ENCODE measurements around the gene CHID1. TPM values are rescaled to one million over a fixed set of nuclear protein-coding genes. Genes with fewer than 3 reads are reported as not detected.
A peak's percentile ranks its signal among the peaks of the same experiment; 100 is the strongest.

The CHID1 gene
- total RNA-seq, 1 donor from 2014 or later = 74.6 TPM

- H3K36me3 Mint-ChIP-seq (ENCODE audit: low read depth, unreplicated experiment) = peaks cover 2% of the 10 kb centered on the region
- DNase-seq (ENCODE audit: low read depth) = no peak
- Histone ChIP-seq H3K27me3 (ENCODE audit: insufficient read depth, low read length) (no peaks in the 10 kb centered on the region), H4K20me1 (ENCODE audit: insufficient read depth, low read length) (peaks cover 8% of the 10 kb centered on the region), H3K36me3 (ENCODE audit: insufficient read depth, low read length) (no peaks in the 10 kb centered on the region), H3K9ac (ENCODE audit: low read length) (no peak overlapping the region), H3K4me2 (ENCODE audit: low read length) (no peak overlapping the region), H3K4me3 (ENCODE audit: insufficient read depth, low read depth, low read length) (no peak overlapping the region), H2AFZ (ENCODE audit: low read depth, low read length) (no peak overlapping the region), H3K27ac (ENCODE audit: low read depth, low read length) (no peak overlapping the region), H3K79me2 (ENCODE audit: insufficient read depth, low read length) (no peaks in the 10 kb centered on the region), H3K4me1 (ENCODE audit: insufficient read depth, low read length) (peaks cover 4% of the 10 kb centered on the region), H3K9me3 (ENCODE audit: insufficient read depth, low read depth, low read length) (no peaks in the 10 kb centered on the region)
- H3K27me3 Mint-ChIP-seq (ENCODE audit: low read depth, unreplicated experiment) = no peaks in the 10 kb centered on the region
- H3K4me3 Mint-ChIP-seq (ENCODE audit: unreplicated experiment) = no peak overlapping the region
- no peak for FAIRE-seq
- peak overlapping the region; percentile 77 for H3K27ac Mint-ChIP-seq (ENCODE audit: unreplicated experiment)
- no peak for TF ChIP-seq EZH2 (IDR thresholded peaks at IDR 0.05; ENCODE audit: insufficient read depth, low read length)
- TF ChIP-seq, protein P1, sequence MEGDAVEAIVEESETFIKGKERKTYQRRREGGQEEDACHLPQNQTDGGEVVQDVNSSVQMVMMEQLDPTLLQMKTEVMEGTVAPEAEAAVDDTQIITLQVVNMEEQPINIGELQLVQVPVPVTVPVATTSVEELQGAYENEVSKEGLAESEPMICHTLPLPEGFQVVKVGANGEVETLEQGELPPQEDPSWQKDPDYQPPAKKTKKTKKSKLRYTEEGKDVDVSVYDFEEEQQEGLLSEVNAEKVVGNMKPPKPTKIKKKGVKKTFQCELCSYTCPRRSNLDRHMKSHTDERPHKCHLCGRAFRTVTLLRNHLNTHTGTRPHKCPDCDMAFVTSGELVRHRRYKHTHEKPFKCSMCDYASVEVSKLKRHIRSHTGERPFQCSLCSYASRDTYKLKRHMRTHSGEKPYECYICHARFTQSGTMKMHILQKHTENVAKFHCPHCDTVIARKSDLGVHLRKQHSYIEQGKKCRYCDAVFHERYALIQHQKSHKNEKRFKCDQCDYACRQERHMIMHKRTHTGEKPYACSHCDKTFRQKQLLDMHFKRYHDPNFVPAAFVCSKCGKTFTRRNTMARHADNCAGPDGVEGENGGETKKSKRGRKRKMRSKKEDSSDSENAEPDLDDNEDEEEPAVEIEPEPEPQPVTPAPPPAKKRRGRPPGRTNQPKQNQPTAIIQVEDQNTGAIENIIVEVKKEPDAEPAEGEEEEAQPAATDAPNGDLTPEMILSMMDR (IDR thresholded peaks at IDR 0.05; ENCODE audit: insufficient read depth, low read depth, low read length) = no peak
- no peaks in the 10 kb centered on the region for H3K9me3 Mint-ChIP-seq (ENCODE audit: unreplicated experiment)
- H3K4me1 Mint-ChIP-seq (ENCODE audit: low read depth, unreplicated experiment) = no peaks in the 10 kb centered on the region
These were observed 42.2 kb downstream of the CHID1 start for GRCh38 chr11:868394-868793.

- Histone ChIP-seq H3K79me2 (ENCODE audit: insufficient read depth, low read length) (no peaks in the 10 kb centered on the region), H3K4me3 (ENCODE audit: insufficient read depth, low read depth, low read length) (no peak overlapping the region), H3K4me2 (ENCODE audit: low read length) (no peak overlapping the region), H3K27me3 (ENCODE audit: insufficient read depth, low read length) (no peaks in the 10 kb centered on the region), H3K4me1 (ENCODE audit: insufficient read depth, low read length) (peaks cover 4% of the 10 kb centered on the region), H3K9ac (ENCODE audit: low read length) (no peak overlapping the region), H2AFZ (ENCODE audit: low read depth, low read length) (no peak overlapping the region), H3K27ac (ENCODE audit: low read depth, low read length) (no peak overlapping the region), H3K9me3 (ENCODE audit: insufficient read depth, low read depth, low read length) (no peaks in the 10 kb centered on the region), H3K36me3 (ENCODE audit: insufficient read depth, low read length) (no peaks in the 10 kb centered on the region), H4K20me1 (ENCODE audit: insufficient read depth, low read length) (peaks cover 8% of the 10 kb centered on the region)
- H3K4me1 Mint-ChIP-seq (ENCODE audit: low read depth, unreplicated experiment) = no peaks in the 10 kb centered on the region
- H3K27ac Mint-ChIP-seq (ENCODE audit: unreplicated experiment) = peak overlapping the region; percentile 77
- FAIRE-seq (no peak), DNase-seq (ENCODE audit: low read depth) (no peak)
- H3K4me3 Mint-ChIP-seq (ENCODE audit: unreplicated experiment) = no peak overlapping the region
- no peaks in the 10 kb centered on the region for H3K27me3 Mint-ChIP-seq (ENCODE audit: low read depth, unreplicated experiment)
- TF ChIP-seq, protein P1 (IDR thresholded peaks at IDR 0.05; ENCODE audit: insufficient read depth, low read depth, low read length) = no peak
- no peak for TF ChIP-seq EZH2 (IDR thresholded peaks at IDR 0.05; ENCODE audit: insufficient read depth, low read length)
- H3K9me3 Mint-ChIP-seq (ENCODE audit: unreplicated experiment) = no peaks in the 10 kb centered on the region
- peaks cover 2% of the 10 kb centered on the region for H3K36me3 Mint-ChIP-seq (ENCODE audit: low read depth, unreplicated experiment)
These were observed 42.7 kb downstream of the CHID1 start for GRCh38 chr11:867856-868358.

DNA sequence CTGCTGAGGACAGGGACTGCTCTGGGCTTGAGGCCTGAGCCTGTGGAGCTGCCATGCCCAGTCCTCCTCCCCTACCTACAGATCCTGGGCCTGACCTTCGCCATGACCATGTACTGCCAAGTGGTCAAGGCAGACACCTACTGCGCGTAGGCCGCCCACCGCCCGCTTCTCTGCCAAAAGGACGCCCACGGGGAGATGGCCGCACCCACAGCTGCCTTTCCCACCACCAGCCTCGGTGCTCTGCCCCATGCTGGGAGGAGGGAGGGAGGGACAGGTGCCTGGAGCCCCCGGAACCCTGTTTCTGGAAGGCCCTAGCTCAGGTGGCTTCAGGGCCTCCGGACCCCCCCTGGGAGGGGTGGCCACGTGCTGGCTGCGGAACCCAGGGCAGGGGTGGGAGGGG lies 44.1 kb downstream of the CHID1 start:
- H3K4me3 ChIP-seq (ENCODE audit: insufficient read depth, low read depth, low read length) = no peak overlapping the region
- peaks cover 2% of the 10 kb centered on the region for H3K36me3 Mint-ChIP-seq (ENCODE audit: low read depth, unreplicated experiment)
- no peaks in the 10 kb centered on the region for H3K27me3 ChIP-seq (ENCODE audit: insufficient read depth, low read length)

More for the DNA sequence above, 44.1 kb downstream of the CHID1 start:
- no peaks in the 10 kb centered on the region for H3K36me3 ChIP-seq (ENCODE audit: insufficient read depth, low read length)
- no peak overlapping the region for H3K27ac ChIP-seq (ENCODE audit: low read depth, low read length)
- H3K27ac Mint-ChIP-seq (ENCODE audit: unreplicated experiment) = no peak overlapping the region
- no peak overlapping the region for H3K4me3 Mint-ChIP-seq (ENCODE audit: unreplicated experiment)
- H3K9me3 ChIP-seq (ENCODE audit: insufficient read depth, low read depth, low read length) = no peaks in the 10 kb centered on the region
- no peak for TF ChIP-seq EZH2 (IDR thresholded peaks at IDR 0.05; ENCODE audit: insufficient read depth, low read length)
- TF ChIP-seq, protein P1 (IDR thresholded peaks at IDR 0.05; ENCODE audit: insufficient read depth, low read depth, low read length) = no peak
- peaks cover 15% of the 10 kb centered on the region for H4K20me1 ChIP-seq (ENCODE audit: insufficient read depth, low read length)
- no peak overlapping the region for H3K4me2 ChIP-seq (ENCODE audit: low read length)
- DNase-seq (ENCODE audit: low read depth) = no peak
- no peak for FAIRE-seq
- H2AFZ ChIP-seq (ENCODE audit: low read depth, low read length) = no peak overlapping the region
- no peaks in the 10 kb centered on the region for H3K27me3 Mint-ChIP-seq (ENCODE audit: low read depth, unreplicated experiment)
- H3K4me1 ChIP-seq (ENCODE audit: insufficient read depth, low read length) = peaks cover 10% of the 10 kb centered on the region
- no peaks in the 10 kb centered on the region for H3K4me1 Mint-ChIP-seq (ENCODE audit: low read depth, unreplicated experiment)
- no peaks in the 10 kb centered on the region for H3K79me2 ChIP-seq (ENCODE audit: insufficient read depth, low read length)
- no peak overlapping the region for H3K9ac ChIP-seq (ENCODE audit: low read length)
- H3K9me3 Mint-ChIP-seq (ENCODE audit: unreplicated experiment) = no peaks in the 10 kb centered on the region

All from astrocyte (in vitro differentiated cells and primary cell).